Ovary (tissue), 3 donors: Measurements from ENCODE around the gene GUCD1.

Experiments used
- EP300 ChIP-seq: sonication (generic); formaldehyde crosslinking; IDR thresholded peaks from one replicate; pipeline ENCODE4 v1.6.1; 2017; ENCODE audit warnings: antibody characterized with exemption
- POLR2A ChIP-seq: fragments of 450-650 bp; IDR thresholded peaks from one replicate; pipeline ENCODE4 v1.6.1; 2017; ENCODE audit warnings: antibody characterized with exemption, mild to moderate bottlenecking, moderate library complexity
- TF ChIP-seq, protein P1 (sequence below), 3 donors: fragments of 450-650 bp in 2 of 3; fragments of 200-600 bp in 1 of 3; IDR thresholded peaks; one replicate each; pipeline versions ENCODE4 v1.5.1 to v1.8.0; 2016 to 2022; ENCODE audit warnings: antibody characterized with exemption in 3 of 3, mild to moderate bottlenecking in 1 of 3
- donor health status: DM: no; HTN: no; CAD: no.

GRCh38 chr22:24585461-24585860 is 30.5 kb upstream of the GUCD1 start:
- TF ChIP-seq, protein P1, sequence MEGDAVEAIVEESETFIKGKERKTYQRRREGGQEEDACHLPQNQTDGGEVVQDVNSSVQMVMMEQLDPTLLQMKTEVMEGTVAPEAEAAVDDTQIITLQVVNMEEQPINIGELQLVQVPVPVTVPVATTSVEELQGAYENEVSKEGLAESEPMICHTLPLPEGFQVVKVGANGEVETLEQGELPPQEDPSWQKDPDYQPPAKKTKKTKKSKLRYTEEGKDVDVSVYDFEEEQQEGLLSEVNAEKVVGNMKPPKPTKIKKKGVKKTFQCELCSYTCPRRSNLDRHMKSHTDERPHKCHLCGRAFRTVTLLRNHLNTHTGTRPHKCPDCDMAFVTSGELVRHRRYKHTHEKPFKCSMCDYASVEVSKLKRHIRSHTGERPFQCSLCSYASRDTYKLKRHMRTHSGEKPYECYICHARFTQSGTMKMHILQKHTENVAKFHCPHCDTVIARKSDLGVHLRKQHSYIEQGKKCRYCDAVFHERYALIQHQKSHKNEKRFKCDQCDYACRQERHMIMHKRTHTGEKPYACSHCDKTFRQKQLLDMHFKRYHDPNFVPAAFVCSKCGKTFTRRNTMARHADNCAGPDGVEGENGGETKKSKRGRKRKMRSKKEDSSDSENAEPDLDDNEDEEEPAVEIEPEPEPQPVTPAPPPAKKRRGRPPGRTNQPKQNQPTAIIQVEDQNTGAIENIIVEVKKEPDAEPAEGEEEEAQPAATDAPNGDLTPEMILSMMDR (IDR thresholded peaks at IDR 0.05): no peak
- no peak for TF ChIP-seq POLR2A
- TF ChIP-seq EP300: no peak
